Forelimb muscle (tissue), 1 donor: Measurements from ENCODE around the gene APOL6. TPM values are rescaled to one million over a fixed set of nuclear protein-coding genes. Genes with fewer than 3 reads are reported as not detected.
"Not testable (repeated sequence)": the region's sequence is repeated elsewhere in the genome, so short reads cannot be mapped to it uniquely, and the experiment has no call there.

ENCODE experiments used
- DNase-seq: peaks from one replicate; pipeline ENCODE4 v3.0.0-alpha.2; 2013; ENCODE audit warnings: low read depth
- polyA plus RNA-seq: library from polyadenylated mRNA; unstranded; fragments of 120-200 nt; gene quantifications from one replicate; pipeline ENCODE4 v1.2.1, GENCODE V29; 2013; ENCODE audit not compliant: insufficient read length

The APOL6 gene
- polyA plus RNA-seq, 1 donor: 1.3 TPM

DNA sequence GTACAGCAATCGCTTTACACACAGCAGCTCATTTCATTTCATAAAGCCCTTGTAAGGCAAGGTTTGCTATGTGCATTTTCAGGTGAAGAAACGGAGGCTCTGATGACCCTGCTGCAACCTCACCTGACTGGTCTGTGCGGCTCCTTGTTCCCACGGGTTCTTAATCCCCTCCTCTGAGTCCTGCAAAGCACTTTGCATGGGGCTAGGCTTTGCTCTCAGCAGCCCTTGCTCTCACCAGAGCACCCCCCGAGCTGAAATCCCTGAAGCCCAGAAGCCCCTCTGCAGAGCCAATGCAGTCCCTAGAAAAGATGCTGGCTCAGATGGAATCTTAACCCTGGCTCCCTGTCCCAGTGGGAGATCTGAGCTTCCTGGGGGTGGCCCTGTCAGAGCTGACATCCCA lies 11.0 kb upstream of the APOL6 start:
- no peak for DNase-seq

DNA sequence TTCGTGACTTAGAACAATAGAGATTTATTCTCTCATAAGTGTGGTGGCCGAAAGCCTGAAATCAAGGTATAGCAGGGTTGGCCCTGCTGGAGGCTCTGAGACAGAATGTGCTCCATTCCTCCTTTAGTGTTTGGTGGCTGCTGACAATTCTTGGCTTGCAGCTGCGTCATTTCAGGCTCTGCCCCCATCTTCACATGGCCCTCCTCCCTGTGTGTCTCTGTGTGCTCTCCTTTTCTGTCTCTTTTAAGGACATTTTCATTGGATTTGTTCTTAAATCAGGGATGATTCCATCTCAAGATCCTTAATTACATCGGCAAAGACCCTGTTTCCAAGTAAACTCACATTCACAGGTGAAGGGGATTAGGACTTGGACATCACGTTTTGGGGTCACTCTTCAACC lies 10.2 kb upstream of the APOL6 start:
- DNase-seq: no peak

DNA sequence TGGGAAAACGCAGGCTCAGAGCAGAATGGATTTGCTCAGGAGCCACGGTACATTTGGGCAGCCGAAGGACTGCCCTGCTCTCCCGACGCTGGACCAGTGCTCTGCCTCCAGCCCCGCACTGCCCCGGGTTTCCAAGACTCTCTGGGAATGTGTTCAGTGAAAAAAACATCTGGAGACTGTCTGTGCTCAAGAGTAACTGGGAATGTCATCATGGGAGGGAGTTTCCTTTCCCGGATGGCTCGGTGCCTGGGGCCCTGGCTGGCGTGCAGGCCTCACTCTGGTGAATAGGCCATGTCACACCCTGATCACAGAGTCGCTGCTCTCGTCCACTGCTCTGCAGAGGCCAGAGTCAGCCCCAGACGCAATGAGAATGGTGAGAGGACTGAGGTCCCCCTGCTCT lies 9.8 kb upstream of the APOL6 start:
- no peak for DNase-seq

DNA sequence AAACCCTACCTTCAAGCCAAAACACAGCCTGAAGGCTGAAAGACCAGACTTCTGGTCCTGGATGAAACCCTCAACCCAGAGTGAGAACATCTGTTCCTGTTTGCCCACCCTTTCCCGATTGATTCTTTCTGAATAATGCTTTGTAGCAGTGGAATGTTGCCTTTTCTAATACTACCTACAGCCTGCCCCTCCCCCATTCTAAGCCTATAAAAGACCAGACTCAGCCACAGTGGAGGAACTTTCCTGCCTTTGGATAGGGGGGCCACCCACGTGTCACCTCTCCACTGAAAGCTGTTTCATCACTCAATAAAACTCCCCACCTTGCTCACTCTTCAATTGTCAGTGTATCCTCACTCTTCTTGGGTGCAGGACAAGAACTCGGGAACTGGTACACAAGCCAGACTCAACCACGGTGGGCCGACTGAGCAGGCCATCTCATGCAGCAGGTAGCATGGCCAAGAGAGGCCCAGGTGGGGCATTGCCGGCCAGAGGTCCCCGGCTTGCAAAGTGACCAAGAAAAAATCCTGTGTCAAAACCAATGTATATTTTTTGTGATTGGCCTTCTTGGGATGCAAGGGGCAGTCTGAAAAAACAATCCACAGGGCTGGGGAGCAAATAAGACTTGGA lies 6.6 kb upstream of the APOL6 start:
- DNase-seq: no peak

DNA sequence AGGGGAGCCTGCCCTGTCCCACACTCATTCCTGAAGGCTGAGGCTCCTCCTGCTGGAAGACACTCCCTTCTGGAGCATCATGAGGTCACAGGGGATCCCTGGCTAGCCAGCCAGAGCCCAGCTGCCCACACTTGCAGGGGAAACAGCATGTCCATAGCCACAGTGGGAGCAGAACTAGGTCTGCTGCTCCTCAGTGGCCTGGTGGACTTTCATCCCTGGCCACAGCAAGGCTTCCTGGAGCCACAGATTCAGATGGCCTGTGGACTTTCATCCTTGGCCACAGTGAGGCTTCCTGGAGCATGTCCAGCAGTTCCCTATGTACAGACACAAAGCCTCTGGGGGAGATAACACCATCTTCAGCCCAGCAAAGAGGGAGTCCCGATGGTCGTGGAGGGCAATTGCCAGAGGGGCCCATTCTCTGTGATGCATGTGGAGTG lies 5.9 kb upstream of the APOL6 start:
- no peak for DNase-seq

DNA sequence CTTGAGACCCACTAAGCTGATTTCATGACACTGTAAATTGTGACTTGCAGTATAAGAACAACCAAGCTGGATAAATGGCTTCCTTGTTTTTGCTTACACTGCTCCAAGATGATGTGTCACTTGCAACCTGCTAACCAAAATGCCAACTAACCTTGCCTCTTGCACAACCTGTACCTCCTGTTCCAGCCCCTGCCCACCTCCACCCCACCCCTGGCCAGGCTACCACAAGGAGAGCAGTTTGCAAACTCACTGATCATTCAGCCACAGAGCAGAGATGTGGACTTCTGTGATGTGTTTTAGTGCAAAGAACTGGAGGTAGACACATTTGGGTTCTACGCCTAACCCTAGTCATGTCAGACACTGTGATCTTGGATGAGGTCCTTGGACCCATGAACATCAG lies 4.3 kb upstream of the APOL6 start:
- DNase-seq: no peak

DNA sequence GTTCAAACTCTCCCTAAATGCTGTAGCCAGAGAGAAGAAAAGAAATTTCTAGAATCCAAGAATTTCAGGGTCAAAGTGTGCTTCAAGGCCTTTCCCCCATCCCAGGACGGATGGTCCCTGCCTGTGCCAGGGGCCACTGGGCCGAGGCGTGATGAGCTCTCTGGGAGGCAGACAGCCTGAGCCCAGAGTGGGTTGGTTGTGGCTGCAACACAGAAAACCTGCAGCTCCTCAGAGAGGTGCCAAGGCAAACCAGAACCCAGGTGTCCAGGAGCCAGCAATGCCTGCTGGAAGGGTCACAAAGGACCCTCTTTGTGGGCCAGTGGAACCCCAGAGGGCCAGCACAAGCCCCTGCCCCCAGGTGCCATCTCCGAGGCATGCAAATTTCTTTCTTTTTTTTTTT lies 2.6 kb upstream of the APOL6 start:
- DNase-seq: no peak

DNA sequence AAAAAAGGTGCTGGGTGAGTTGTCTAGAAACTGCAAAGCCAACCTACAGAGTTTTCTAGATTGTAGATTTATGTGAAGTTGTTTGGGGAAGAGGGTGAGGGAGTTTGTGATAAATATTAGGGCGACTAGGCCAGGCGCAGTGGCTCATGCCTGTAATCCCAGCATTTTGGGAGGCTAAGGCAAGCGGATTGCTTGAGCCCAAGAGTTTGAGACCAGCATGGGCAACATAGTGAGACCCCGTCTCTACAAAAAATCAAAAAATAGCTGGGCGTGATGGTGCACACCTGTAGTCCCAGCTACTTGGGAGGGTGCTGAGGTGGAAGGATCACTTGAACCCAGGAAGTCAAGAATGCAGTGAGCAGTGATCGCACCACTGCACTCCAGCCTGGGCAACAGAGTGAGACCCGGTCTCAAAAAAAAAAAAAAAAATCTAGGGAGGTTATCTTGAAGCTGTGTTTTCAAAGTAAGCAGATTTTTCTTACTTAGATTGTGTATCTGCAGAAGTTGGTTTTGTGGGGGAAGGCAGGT lies 844 bp downstream of the APOL6 start:
- DNase-seq: no peak

DNA sequence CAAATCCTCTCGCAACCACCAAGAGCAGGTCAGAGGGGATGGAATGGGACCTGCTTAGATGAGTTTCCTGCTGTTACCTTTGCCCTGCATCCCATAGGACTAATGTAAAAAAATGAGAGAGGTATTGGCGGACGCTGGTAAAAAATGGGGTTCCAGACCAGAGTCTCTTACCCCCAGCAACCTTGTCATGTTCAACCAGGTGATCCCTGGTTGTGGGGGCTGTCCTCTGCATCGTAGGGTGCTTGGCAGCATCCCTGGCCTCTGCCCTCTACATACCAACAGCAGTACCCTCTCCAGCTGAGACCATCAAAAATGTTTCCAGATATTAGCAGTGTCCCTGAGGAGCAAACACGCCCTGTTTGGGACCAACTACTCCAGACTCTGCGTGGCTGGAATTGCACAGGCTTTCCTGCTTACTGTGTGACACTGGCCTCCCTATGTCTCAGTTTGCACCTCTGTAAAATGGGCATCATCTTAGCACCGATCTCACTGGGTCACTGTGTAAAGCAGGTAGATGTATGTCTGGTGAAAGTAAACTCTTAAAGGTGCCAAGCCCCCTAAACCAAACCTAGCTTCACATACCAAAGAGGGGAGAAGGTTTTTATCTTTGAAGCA lies 1.5 kb downstream of the APOL6 start:
- no peak for DNase-seq

DNA sequence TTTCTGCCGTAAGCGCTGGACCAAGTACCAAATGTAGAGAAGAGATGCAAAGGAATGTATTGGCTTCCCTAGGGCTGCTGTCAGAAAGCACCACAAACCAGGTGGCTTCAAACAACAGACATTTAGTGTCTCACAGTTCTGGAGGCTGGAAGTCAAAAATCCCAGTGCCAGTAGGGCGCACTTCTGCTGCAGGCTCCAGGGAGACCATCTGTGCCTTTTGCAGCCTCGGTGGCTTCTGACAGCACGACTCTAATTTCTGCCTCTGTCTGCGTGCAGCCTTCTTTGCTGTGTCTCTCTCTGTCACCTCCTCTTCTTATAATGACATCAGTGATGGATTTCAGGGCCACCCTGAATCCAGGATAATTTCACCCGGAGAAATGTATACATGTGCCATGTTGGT lies 2.8 kb downstream of the APOL6 start:
- no peak for DNase-seq

DNA sequence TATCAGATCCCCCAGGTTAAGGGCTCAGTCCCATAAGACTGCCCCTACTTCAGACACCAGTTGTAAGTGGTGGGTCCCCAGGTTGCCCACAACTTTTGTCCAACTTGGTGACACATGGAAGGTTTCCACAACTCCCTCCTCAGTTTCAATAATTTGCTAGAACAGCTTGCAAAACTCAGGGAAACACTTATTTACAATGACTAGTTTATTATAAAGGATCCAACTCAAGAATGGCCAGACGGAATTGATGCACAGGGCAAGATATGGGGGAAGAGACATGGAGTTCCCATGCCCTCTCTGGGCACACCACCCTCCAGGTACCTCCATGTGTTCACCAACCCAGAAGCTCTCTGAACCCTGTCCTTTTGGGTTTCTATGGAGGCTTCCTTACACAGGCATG lies 5.6 kb downstream of the APOL6 start:
- no peak for DNase-seq

DNA sequence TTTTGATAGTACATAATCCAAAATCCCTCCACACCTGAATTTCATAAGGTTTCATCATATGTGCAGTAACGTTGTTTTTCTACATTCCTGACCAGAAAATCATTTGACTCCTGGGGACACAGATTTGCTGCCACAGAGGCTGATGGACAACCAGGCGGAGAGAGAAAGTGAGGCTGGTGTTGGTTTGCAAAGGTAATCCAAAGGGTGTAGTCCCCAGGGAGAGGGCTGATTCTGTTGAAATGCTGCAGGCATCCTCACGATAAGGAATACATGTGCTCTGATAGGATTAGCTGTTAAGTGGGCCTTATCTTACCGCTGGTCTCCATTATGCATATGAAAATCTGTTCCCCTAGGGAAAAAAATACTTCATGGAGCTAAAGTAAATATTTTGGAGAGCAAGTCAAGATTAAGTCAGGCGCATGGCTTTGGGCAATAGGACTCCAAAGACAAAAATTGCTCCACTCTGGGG lies 8.1 kb downstream of the APOL6 start:
- no peak for DNase-seq

DNA sequence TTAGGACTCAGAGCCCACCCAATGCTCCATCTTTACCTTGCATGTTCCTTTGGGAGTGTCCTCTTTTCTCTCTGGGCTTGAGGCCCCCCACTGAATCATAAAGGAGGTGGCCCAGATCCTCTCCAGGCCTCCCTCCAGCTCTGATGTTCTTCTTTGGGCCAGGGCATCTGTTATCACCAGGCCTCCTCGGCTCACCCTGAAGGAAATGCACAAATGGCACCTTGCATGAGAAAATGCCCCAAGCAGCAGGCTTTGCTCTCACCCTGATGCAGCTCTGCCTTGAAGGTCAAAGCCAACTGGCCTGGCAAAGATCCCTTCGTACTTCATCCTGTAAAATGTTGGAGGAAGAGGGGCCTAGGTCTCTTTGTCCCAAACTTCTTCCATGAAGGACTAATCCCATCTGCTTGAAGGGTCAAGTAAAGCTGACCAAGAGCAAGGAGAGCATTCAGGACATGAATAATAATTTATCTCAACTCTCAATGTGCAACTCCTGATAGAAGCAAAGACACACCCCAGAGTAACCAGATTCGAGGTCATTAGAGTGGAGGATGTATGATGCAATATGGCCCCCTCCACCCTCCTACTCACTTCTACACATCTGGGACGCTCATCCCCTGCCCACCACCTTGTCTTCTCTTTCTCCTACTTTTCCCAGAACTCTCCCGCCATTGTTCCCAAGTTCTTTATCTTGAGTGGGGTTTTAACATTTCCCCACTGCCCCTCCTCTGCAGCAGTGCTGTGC lies 9.5 kb downstream of the APOL6 start:
- no peak for DNase-seq

DNA sequence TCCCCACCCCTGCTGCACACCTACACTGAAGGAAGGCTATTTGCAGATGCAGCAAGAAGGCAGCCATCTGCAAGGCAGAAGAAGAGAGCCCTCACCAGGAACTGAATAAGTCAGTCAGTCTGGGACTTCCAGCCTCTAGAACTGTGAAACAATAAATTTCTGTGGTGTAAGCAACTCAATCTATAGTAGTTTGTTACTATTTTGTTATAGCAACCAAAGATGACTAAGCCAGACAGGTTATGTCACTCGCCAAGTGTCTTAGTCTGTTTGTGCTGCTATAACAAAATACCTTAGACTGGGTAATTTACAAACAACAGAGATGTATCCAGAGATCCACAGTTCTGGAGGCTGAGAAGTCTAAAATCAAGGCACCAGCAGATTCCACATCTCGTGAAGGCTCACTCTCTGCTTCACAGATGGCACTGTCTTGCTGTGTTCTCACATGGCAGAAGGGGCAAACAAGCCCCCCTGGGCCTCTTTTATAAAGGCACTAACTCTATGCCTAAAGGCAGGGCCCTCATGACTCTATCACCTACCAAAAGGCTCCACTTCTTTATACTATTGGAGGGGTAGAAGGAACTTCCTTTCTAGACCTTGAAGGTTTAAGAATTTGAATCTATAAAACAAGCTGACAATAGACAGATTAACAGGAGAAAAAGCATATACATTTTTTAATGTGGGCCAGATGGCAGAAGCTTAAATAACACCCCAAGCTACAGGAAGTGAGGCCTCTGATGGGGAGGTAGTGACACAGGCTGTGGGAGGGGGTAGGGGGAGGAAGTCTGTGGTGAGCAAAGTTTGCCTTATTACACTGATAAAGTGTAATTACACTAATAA lies 12.3 kb downstream of the APOL6 start:
- DNase-seq: no peak

DNA sequence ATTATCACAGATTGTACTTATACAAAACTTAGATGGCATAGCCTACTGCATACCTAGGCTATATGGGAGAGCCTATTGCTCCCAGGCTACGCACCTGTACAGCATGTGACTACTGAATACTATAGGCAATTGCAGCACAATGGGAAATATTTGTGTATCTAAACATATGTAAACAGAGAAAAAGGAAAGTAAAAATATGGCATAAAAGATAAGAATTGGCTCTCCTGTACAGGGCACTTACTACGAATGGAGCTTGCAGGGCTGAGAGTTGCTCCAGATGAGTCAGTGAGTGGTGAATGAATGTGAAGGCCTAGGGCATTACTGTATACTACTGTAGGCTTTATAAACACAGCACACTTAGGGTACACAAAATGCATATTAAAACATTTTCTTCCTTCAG lies 13.2 kb downstream of the APOL6 start:
- no peak for DNase-seq

DNA sequence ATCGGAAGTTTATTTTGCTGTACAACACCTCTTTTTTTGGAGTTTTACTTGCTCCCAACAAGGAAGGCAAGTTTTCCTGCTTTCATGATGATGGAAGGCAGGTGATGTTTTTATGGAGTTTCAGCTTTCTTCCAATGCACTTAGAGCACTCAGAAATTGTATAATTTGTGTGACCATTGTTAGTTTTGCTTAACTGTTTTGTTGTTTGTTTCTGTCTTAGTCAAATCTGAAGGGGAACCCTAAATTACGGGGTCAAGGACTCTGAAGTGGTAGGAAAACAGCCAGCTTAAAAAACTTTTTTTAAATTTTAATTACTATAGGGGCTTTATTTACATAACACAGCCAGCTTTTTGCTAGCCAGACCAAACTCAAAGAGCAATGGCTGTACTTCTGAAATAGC lies 14.7 kb downstream of the APOL6 start:
- DNase-seq: no peak

DNA sequence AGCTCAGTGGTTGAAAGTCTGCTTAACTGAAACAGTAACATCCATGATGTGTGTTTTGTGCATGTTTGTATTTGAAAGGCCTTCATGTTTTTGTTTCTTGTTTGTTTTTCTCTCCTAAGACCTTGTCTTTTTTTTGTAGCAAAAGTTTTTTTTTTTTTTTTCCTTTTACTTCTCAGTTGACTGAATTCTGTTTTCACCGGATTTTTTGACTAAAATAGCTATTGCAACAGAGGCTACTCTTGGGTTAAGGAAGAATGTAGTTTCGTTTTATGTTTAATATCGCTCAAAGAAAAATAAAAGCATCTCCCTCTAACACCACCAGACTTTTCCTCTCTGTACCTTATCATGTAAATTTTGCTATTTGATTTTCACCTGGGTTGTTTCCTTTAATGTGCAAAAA lies 15.1 kb downstream of the APOL6 start:
- DNase-seq: no peak

DNA sequence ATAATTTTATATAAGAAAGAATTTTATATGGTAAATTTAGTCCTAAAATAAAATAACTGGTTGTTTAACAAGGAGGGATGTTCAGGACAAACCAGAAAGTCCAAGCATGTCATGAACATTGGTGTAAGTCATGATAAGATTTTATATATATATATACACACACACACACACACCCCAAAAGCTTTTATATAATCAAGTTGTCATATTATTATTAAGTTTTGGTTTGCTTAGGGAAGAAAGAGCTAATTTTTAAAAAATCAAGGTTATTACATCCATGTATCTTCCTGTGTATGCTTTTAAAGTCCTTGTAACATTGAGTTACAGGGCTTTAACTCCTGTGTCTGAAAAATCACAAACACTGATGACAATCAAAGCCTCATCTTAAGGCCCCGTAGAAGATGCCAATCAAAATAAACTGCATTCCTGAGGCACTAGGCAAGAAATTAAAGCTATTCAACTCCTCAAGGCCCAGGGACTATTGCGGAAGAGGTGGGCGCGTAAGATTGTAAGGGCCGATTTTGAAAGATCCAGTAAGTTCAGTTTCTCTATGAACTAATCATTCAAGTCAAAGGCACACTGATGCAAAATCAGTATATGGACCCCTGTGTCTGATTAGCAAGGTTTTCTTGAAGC lies 16.8 kb downstream of the APOL6 start:
- DNase-seq: no peak

DNA sequence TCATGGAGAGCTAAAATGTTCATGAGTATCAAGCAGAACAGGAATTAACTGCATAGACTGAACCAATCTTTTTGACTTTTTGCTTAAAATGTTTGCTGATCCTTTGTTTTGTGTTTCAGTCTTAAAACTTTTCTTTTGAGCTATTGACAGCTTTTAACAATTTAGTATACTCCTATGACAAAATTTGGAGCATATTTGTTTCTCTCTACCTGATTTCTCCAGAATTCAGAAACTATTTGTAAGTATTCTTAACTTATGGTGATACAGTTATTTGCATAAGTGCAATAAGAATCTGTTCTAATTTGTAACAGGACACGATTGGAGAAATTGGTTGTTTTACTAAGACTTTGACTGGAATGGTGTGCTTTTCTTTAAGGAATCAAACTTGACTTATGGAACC lies 18.5 kb downstream of the APOL6 start:
- DNase-seq: not testable (repeated sequence)

DNA sequence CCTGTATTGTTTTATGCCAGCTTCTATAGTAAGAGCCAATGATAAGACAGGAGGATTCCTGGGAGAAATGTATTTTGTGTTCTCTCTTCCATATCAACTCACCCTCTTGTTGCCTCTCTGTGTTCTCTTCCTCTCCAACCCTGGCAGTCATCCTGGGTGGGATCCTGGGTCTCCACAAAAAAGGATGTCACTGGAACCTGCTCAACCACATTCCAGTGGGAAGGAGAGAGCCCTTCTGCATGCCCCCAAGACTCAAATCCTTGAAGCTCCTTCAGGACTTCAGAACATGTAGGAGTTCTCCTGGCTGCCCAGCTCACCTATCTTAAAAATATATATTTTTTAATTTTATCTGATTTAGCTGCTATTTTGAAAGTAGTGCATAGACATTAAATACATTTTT lies 26.1 kb downstream of the APOL6 start:
- no peak for DNase-seq

DNA sequence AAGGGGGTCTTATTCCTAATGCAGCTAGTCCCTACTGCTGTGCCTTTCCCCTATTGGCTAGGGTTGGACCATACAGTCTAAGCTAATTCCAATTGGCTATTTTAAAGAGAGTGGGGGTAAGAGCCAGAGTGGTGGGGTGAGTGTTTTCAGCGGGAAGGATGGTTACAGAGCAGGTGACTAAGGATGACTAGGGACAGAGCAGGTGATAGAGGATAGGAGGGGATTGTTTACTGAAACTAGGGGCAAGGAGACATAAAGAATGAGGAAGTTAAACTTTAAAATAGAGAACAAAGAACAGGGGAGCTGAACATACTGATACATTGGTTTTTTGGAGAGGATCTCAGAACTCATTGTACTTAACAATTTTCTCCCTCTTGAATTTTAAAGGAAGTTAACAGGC lies 27.8 kb downstream of the APOL6 start:
- not testable (repeated sequence) for DNase-seq
